Measurements from ENCODE around the gene TGFA.

Gene TGFA

GRCh38 chr2:70461981-70462876, 91.4 kb downstream of the TGFA start:
- DNase-seq, result no peak

GRCh38 chr2:70461414-70461813, 92.2 kb downstream of the TGFA start:
- DNase-seq, result no peak

GRCh38 chr2:70460333-70460732, 93.3 kb downstream of the TGFA start:
- no peak for DNase-seq

- no peak for DNase-seq
These were observed 95.0 kb downstream of the TGFA start for GRCh38 chr2:70458661-70459060.

GRCh38 chr2:70456585-70457495, 96.8 kb downstream of the TGFA start:
- no peak for DNase-seq

GRCh38 chr2:70454936-70455544, 98.6 kb downstream of the TGFA start:
- no peak for DNase-seq

- DNase-seq, result no peak
These were observed 102.9 kb downstream of the TGFA start for GRCh38 chr2:70450641-70451250.

GRCh38 chr2:70448041-70448440, 105.6 kb downstream of the TGFA start:
- no peak for DNase-seq

GRCh38 chr2:70443726-70444125, 109.9 kb downstream of the TGFA start:
- DNase-seq, result no peak

- no peak for DNase-seq
These were observed 110.6 kb downstream of the TGFA start for GRCh38 chr2:70443078-70443465.

- DNase-seq, result no peak
These were observed 111.1 kb downstream of the TGFA start for GRCh38 chr2:70442301-70443077.

- DNase-seq, result peak; percentile 35
These were observed 113.0 kb downstream of the TGFA start for GRCh38 chr2:70440621-70441020.

- DNase-seq, result no peak
These were observed 118.5 kb downstream of the TGFA start for GRCh38 chr2:70435138-70435537.

- DNase-seq, result no peak
These were observed 120.3 kb downstream of the TGFA start for GRCh38 chr2:70433315-70433714.

GRCh38 chr2:70431716-70432347, 121.8 kb downstream of the TGFA start:
- no peak for DNase-seq

- DNase-seq, result no peak
These were observed 127.3 kb downstream of the TGFA start for GRCh38 chr2:70426341-70426740.

GRCh38 chr2:70425682-70426301, 127.8 kb downstream of the TGFA start:
- no peak for DNase-seq

- DNase-seq, result no peak
These were observed 132.9 kb downstream of the TGFA start for GRCh38 chr2:70420740-70421139.

GRCh38 chr2:70420143-70420542, 133.5 kb downstream of the TGFA start:
- DNase-seq, result no peak

GRCh38 chr2:70418514-70418913, 135.1 kb downstream of the TGFA start:
- no peak for DNase-seq

GRCh38 chr2:70417011-70417410, 136.6 kb downstream of the TGFA start:
- no peak for DNase-seq

Data from stimulated activated CD4-positive, alpha-beta T cell treated with anti-CD3 and anti-CD28 coated beads, Interleukin-15, amount 100 ng/mL, for 24 hours (primary cell).